GM21717 (cell line): ENCODE measurements around the gene GRB14.

ENCODE experiments used
- ATAC-seq: cut with Tn5 transposase; IDR thresholded peaks from one replicate; pipeline ENCODE4 v1.9.1; 2021; ENCODE audit warnings: mild to moderate bottlenecking, moderate library complexity; ENCODE audit not compliant: unreplicated experiment

Gene GRB14

GRCh38 chr2:164617466-164617865 is 3.8 kb downstream of the GRB14 start:
- no peak for ATAC-seq

- no peak for ATAC-seq
These were observed 7.8 kb downstream of the GRB14 start for GRCh38 chr2:164613321-164613982.

GRCh38 chr2:164609790-164610189 is 11.5 kb downstream of the GRB14 start:
- no peak for ATAC-seq

- ATAC-seq: no peak
These were observed 14.7 kb downstream of the GRB14 start for GRCh38 chr2:164606557-164606956.

GRCh38 chr2:164605295-164605694 is 16.0 kb downstream of the GRB14 start:
- no peak for ATAC-seq

GRCh38 chr2:164600763-164601162 is 20.5 kb downstream of the GRB14 start:
- ATAC-seq: no peak

- peak; percentile 99 for ATAC-seq
These were observed 21.2 kb downstream of the GRB14 start for GRCh38 chr2:164599954-164600589.

- ATAC-seq: no peak
These were observed 23.3 kb downstream of the GRB14 start for GRCh38 chr2:164597983-164598382.

- no peak for ATAC-seq
These were observed 26.3 kb downstream of the GRB14 start for GRCh38 chr2:164595031-164595430.

GRCh38 chr2:164593959-164594358 is 27.3 kb downstream of the GRB14 start:
- no peak for ATAC-seq

GRCh38 chr2:164593541-164593940 is 27.7 kb downstream of the GRB14 start:
- no peak for ATAC-seq

- ATAC-seq: no peak
These were observed 31.8 kb downstream of the GRB14 start for GRCh38 chr2:164589522-164589921.

- ATAC-seq: no peak
These were observed 40.2 kb downstream of the GRB14 start for GRCh38 chr2:164581050-164581449.

- no peak for ATAC-seq
These were observed 46.4 kb downstream of the GRB14 start for GRCh38 chr2:164574931-164575330.

GRCh38 chr2:164570475-164570874 is 50.8 kb downstream of the GRB14 start:
- ATAC-seq: no peak

GRCh38 chr2:164569378-164569777 is 51.9 kb downstream of the GRB14 start:
- no peak for ATAC-seq

GRCh38 chr2:164568317-164568716 is 53.0 kb downstream of the GRB14 start:
- no peak for ATAC-seq

GRCh38 chr2:164567335-164567989 is 53.8 kb downstream of the GRB14 start:
- no peak for ATAC-seq

GRCh38 chr2:164565359-164565758 is 55.9 kb downstream of the GRB14 start:
- no peak for ATAC-seq

GRCh38 chr2:164562666-164563065 is 58.6 kb downstream of the GRB14 start:
- no peak for ATAC-seq

GRCh38 chr2:164561991-164562390 is 59.3 kb downstream of the GRB14 start:
- ATAC-seq: no peak

- ATAC-seq: no peak
These were observed 59.9 kb downstream of the GRB14 start for GRCh38 chr2:164561416-164561815.
